Smooth muscle cell (in vitro differentiated cells): ENCODE results near the gene LSM4. TPM values are rescaled to one million over a fixed set of nuclear protein-coding genes. Genes with fewer than 3 reads are reported as not detected.

Experiments used
- DNase-seq: peaks from one replicate; lab custom pipeline; 2025; ENCODE audit not compliant: unreplicated experiment; lab: John Stamatoyannopoulos, UW
- H2AFZ ChIP-seq: fragments of 200-600 bp; sonication (generic); 2 replicates; pipeline ENCODE4 v1.6.0; 2016; ENCODE audit warnings: antibody characterized with exemption, low read depth, mild to moderate bottlenecking
- H3F3A ChIP-seq: fragments of 200-600 bp; sonication (generic); 2 replicates; pipeline ENCODE4 v1.6.0; 2017; ENCODE audit warnings: antibody characterized with exemption, low read depth
- H3K27ac ChIP-seq: fragments of 200-600 bp; sonication (generic); 2 replicates; pipeline ENCODE4 v1.5.1; 2016; ENCODE audit warnings: low read depth, mild to moderate bottlenecking
- H3K27me3 ChIP-seq: fragments of 200-600 bp; sonication (generic); 2 replicates; pipeline ENCODE4 v1.6.1; 2016; ENCODE audit warnings: low read depth, mild to moderate bottlenecking
- H3K36me3 ChIP-seq: fragments of 200-600 bp; sonication (generic); 2 replicates; pipeline ENCODE4 v1.5.1; 2016; ENCODE audit warnings: low read depth
- H3K4me1 ChIP-seq: fragments of 200-600 bp; sonication (generic); 2 replicates; pipeline ENCODE4 v1.5.1; 2016; ENCODE audit warnings: low read depth
- H3K4me2 ChIP-seq: fragments of 200-600 bp; sonication (generic); 2 replicates; pipeline ENCODE4 v1.6.0; 2016; ENCODE audit warnings: mild to moderate bottlenecking
- H3K4me3 ChIP-seq: fragments of 200-600 bp; sonication (generic); 2 replicates; pipeline ENCODE4 v1.5.1; 2016; ENCODE audit warnings: mild to moderate bottlenecking
- H3K79me2 ChIP-seq: fragments of 200-600 bp; sonication (generic); 2 replicates; pipeline ENCODE4 v1.6.0; 2016; ENCODE audit warnings: low read depth, mild to moderate bottlenecking
- H3K9ac ChIP-seq: fragments of 200-600 bp; sonication (generic); 2 replicates; pipeline ENCODE4 v1.6.0; 2016; ENCODE audit warnings: low read depth
- H3K9me3 ChIP-seq: fragments of 200-600 bp; sonication (generic); replicated peaks from 2 replicates; pipeline ENCODE4 v1.5.1; 2016; ENCODE audit warnings: low read depth
- H4K20me1 ChIP-seq: fragments of 200-600 bp; sonication (generic); 2 replicates; pipeline ENCODE4 v1.6.0; 2016; ENCODE audit warnings: low read depth
- WGBS: methylation state at CpG from one replicate; pipeline ENCODE4 v1.1.7; 2016; ENCODE audit warnings: low lambda C conversion rate; 5-methylcytosine and 5-hydroxymethylcytosine counted together
- polyA plus RNA-seq: library from polyadenylated mRNA; unstranded; fragments of >200 nt; fragmentation: Nextera tagmentation; extraction: Ambion mirVana; gene quantifications from 2 replicates; pipeline ENCODE4 v1.2.1, GENCODE V29; 2016
- total RNA-seq: library from RNA; depleted of rRNA; stranded (reverse); fragments of >200 nt; gene quantifications from 2 replicates; pipeline ENCODE4 v1.2.3, GENCODE V29; 2014
- TF ChIP-seq, protein P1 (sequence below): fragments of 200-600 bp; sonication (generic); IDR thresholded peaks from 2 replicates; pipeline ENCODE4 v1.5.1; 2017; ENCODE audit warnings: borderline replicate concordance, mild to moderate bottlenecking, antibody characterized with exemption; ENCODE audit not compliant: insufficient read depth, poor library complexity, severe bottlenecking

The LSM4 gene
- total and polyA plus RNA-seq, 2 experiments from 2014 or later, result 116 to 156 TPM

DNA sequence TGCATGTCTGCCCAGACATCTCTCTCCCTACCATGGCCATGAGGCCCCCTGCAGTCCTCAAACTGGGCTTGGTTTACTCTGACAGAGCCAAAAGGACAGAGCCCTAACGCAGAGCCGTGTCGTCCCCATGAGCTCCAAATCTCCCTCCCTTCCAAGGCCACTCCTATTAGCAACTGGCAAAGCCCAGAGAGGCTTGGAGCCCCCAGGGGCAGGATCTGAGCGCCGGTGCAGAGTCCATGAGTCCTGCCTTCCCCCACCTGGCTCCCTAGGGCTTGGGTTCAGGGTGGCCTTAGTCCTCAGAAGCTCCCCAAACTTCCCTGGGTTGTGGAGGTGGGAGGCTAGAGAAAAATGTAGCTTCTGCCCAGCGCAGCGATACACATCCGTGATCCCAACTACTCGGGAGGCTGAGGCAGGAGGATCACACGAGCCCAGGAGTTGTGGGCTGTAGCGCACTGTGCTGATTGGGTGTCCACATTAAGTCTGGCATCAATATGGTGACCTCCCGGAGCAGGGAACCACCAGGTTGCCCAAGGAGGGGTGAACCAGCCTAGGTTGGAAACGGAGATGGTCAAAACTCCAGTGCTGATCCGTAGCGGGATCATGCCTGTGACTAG is 10.1 kb upstream of the LSM4 start:
- WGBS, result 85% methylated on average over 15 of the region's 15 CpGs
- H3K36me3 ChIP-seq, result no peaks in the 10 kb centered on the region
- H3K27ac ChIP-seq, result peak overlapping the region; percentile 24

DNA sequence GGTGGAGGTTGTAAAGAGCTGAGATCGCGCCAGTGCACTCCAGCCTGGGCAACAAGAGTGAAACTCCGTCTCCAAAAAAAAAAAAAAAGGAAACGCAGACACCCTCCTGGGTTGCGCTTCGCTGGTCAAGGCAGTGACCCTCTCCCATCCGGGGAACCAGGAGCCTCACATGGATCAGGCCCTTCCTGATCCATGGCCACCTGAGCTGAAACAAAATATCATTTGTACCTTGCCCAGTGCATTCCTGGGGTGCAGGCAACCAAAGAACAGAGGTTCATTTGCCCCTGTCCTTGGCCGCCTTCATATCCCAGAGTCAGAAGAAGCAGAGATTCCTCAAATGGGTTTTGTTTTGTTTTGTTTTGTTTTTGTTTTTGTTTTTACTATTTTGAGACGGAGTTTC is 8.0 kb upstream of the LSM4 start:
- WGBS, result 87% methylated on average over 9 of the region's 9 CpGs

More for the DNA sequence above, 10.1 kb upstream of the LSM4 start:
- Histone ChIP-seq H3K9me3 (no peaks in the 10 kb centered on the region), H2AFZ (no peak overlapping the region), H3K79me2 (no peaks in the 10 kb centered on the region), H3F3A (peaks cover 3% of the 10 kb centered on the region), H3K27me3 (no peaks in the 10 kb centered on the region), H3K4me3 (no peak overlapping the region), H3K4me2 (no peak overlapping the region), H3K9ac (no peak overlapping the region), H4K20me1 (no peaks in the 10 kb centered on the region), H3K4me1 (peaks cover 7% of the 10 kb centered on the region)
- TF ChIP-seq, protein P1, sequence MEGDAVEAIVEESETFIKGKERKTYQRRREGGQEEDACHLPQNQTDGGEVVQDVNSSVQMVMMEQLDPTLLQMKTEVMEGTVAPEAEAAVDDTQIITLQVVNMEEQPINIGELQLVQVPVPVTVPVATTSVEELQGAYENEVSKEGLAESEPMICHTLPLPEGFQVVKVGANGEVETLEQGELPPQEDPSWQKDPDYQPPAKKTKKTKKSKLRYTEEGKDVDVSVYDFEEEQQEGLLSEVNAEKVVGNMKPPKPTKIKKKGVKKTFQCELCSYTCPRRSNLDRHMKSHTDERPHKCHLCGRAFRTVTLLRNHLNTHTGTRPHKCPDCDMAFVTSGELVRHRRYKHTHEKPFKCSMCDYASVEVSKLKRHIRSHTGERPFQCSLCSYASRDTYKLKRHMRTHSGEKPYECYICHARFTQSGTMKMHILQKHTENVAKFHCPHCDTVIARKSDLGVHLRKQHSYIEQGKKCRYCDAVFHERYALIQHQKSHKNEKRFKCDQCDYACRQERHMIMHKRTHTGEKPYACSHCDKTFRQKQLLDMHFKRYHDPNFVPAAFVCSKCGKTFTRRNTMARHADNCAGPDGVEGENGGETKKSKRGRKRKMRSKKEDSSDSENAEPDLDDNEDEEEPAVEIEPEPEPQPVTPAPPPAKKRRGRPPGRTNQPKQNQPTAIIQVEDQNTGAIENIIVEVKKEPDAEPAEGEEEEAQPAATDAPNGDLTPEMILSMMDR, result no peak
- no peak for DNase-seq

DNA sequence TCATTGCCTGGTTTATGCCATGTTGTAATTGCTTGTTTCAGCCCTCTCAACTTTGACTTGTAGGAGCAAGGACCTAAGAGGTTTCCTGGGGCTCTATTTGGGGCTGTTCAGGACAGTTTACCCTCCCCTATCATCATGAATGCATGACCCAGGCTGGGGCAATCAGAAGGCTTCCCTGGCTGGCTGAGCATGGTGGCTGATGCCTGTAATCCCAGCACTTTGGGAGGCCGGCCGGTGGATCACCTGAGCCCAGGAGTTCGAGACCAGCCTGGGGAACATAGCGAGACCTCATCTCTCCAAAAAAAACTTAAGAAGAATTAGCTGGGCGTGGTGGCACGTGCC is 6.1 kb upstream of the LSM4 start:
- WGBS, result 81% methylated on average over 6 of the region's 6 CpGs
- Histone ChIP-seq H3K27me3 (no peaks in the 10 kb centered on the region), H3F3A (peaks cover 8% of the 10 kb centered on the region), H3K4me1 (peaks cover 7% of the 10 kb centered on the region), H4K20me1 (no peaks in the 10 kb centered on the region), H3K36me3 (no peaks in the 10 kb centered on the region), H3K79me2 (no peaks in the 10 kb centered on the region), H3K9me3 (no peaks in the 10 kb centered on the region), H3K4me3 (peak overlapping the region; percentile 44), H3K27ac (peak overlapping the region; percentile 80), H3K4me2 (peak overlapping the region; percentile 82), H3K9ac (peak overlapping the region; percentile 42), H2AFZ (peak overlapping the region; percentile 65)
- TF ChIP-seq, protein P1, result no peak
- no peak for DNase-seq

More for the DNA sequence above, 8.0 kb upstream of the LSM4 start:
- H3K4me2 ChIP-seq, result no peak overlapping the region
- no peaks in the 10 kb centered on the region for H3K36me3 ChIP-seq
- no peaks in the 10 kb centered on the region for H3K27me3 ChIP-seq
- no peak overlapping the region for H3K4me3 ChIP-seq
- DNase-seq, result no peak
- peaks cover 3% of the 10 kb centered on the region for H3F3A ChIP-seq
- H3K4me1 ChIP-seq, result peaks cover 7% of the 10 kb centered on the region
- no peak overlapping the region for H2AFZ ChIP-seq
- no peak overlapping the region for H3K9ac ChIP-seq
- TF ChIP-seq, protein P1, result no peak
- no peak overlapping the region for H3K27ac ChIP-seq
- H4K20me1 ChIP-seq, result no peaks in the 10 kb centered on the region
- H3K79me2 ChIP-seq, result no peaks in the 10 kb centered on the region
- H3K9me3 ChIP-seq, result no peaks in the 10 kb centered on the region
